GM12878 (cell line): ENCODE measurements around the gene HIVEP2. TPM values are rescaled to one million over a fixed set of nuclear protein-coding genes. Genes with fewer than 3 reads are reported as not detected.

Experiments used
- EP300 ChIP-seq, 2 experiments: fragments of 150-350 bp in 1 of 2; IDR thresholded peaks; 2 replicates each; pipeline ENCODE4 v1.6.1; 2011 to 2012; ENCODE audit warnings: low read depth in 2 of 2, low read length in 2 of 2, borderline replicate concordance in 1 of 2, improper control_type of control experiment in 1 of 2, inconsistent platforms in 1 of 2; ENCODE audit not compliant: control insufficient read depth in 1 of 2
- ETV6 ChIP-seq, 2 experiments: fragments of 450-650 bp in 1 of 2; IDR thresholded peaks in 1 of 2; conservative IDR thresholded peaks in 1 of 2; 2 replicates each; pipeline ENCODE4 v1.6.1; 2014; ENCODE audit warnings: antibody characterized with exemption in 1 of 2, borderline replicate concordance in 1 of 2, low read depth in 1 of 2, mild to moderate bottlenecking in 1 of 2, moderate library complexity in 1 of 2
- GATAD2B ChIP-seq: fragments of 450-650 bp; conservative IDR thresholded peaks from 2 replicates; pipeline ENCODE4 v1.6.1; 2017; ENCODE audit warnings: low read depth, mild to moderate bottlenecking, moderate library complexity
- NR2F1 ChIP-seq: fragments of 450-650 bp; conservative IDR thresholded peaks from 2 replicates; pipeline ENCODE4 v1.6.1; 2017; ENCODE audit warnings: mild to moderate bottlenecking
- SPI1 ChIP-seq: IDR thresholded peaks from 2 replicates; pipeline ENCODE4 v1.6.1; 2011; ENCODE audit warnings: low read depth, mild to moderate bottlenecking, low read length, moderate library complexity, borderline replicate concordance; ENCODE audit not compliant: insufficient read depth
- SUPT20H ChIP-seq: IDR thresholded peaks from 2 replicates; pipeline ENCODE4 v1.6.1; 2011; ENCODE audit warnings: low read depth, mild to moderate bottlenecking, low read length, moderate library complexity, borderline replicate concordance; ENCODE audit not compliant: control insufficient read depth
- ZBTB40 ChIP-seq: fragments of 450-650 bp; IDR thresholded peaks from 2 replicates; pipeline ENCODE4 v1.6.1; 2016; ENCODE audit warnings: mild to moderate bottlenecking, moderate library complexity, borderline replicate concordance
- ZNF592 ChIP-seq: fragments of 450-650 bp; IDR thresholded peaks from 2 replicates; pipeline ENCODE4 v1.6.1; 2017; ENCODE audit warnings: mild to moderate bottlenecking, moderate library complexity
- polyA plus RNA-seq, 11 experiments: library from polyadenylated mRNA; depleted of rRNA in 4 of 11; unstranded in 6 of 11; stranded (reverse) in 5 of 11; fragments of >200 nt; fragmentation: Nextera tagmentation in 4 of 11; fragmentation: Illumina TruSeq in 1 of 11; extraction: Ambion mirVana in 4 of 11; extraction: Trizol in 1 of 11; gene quantifications; 1 replicate in 1 of 11; 2 replicates in 10 of 11; pipeline versions ENCODE4 v1.2.1 to v1.2.3, GENCODE V29; 2011 to 2016; ENCODE audit warnings: inconsistent platforms in 2 of 11, missing spikeins in 2 of 11, low read depth in 1 of 11
- total RNA-seq, 4 experiments: library from RNA; depleted of rRNA in 3 of 4; stranded (reverse); fragments of >200 nt in 3 of 4; fragmentation: Illumina TruSeq in 1 of 4; extraction: Trizol in 1 of 4; gene quantifications; 2 replicates each; pipeline versions ENCODE4 v1.2.1 to v1.2.3, GENCODE V29; 2013 to 2021
- TF ChIP-seq, protein P1 (sequence below): IDR thresholded peaks from 2 replicates; pipeline ENCODE4 v1.6.1; 2011; ENCODE audit warnings: low read depth, low read length, improper control_type of control experiment, borderline replicate concordance
- TF ChIP-seq, protein P2 (sequence below): fragments of 450-650 bp; IDR thresholded peaks from 2 replicates; pipeline ENCODE4 v1.6.1; 2017; ENCODE audit warnings: mild to moderate bottlenecking, moderate library complexity

HIVEP2 gene
- total and polyA plus RNA-seq, 10 of the 15 experiments (the other 5 are each of a cell fraction or from before 2014, with no cell fraction given): 1.2 to 15.7 (median 10.2) TPM

- TF ChIP-seq ZBTB40 (no peak), SUPT20H (no peak), ZNF592 (no peak), EP300 (IDR thresholded peaks at IDR 0.05; ENCODE audit: borderline replicate concordance in 1 of 2, control insufficient read depth in 1 of 2, low read depth in 2 of 2, low read length in 2 of 2) (peak in 1 of 2 experiments; percentile 24; a peak in 1 of 4 replicates), NR2F1 (peak; percentile 57; the same call in 1 of the 2 replicates), ETV6 (conservative IDR thresholded peaks at IDR 0.05 in 1 of 2, IDR thresholded peaks at IDR 0.05 in 1 of 2; ENCODE audit: borderline replicate concordance in 1 of 2, low read depth in 1 of 2) (no peak), GATAD2B (no peak), SPI1 (no peak)
- TF ChIP-seq, protein P1, sequence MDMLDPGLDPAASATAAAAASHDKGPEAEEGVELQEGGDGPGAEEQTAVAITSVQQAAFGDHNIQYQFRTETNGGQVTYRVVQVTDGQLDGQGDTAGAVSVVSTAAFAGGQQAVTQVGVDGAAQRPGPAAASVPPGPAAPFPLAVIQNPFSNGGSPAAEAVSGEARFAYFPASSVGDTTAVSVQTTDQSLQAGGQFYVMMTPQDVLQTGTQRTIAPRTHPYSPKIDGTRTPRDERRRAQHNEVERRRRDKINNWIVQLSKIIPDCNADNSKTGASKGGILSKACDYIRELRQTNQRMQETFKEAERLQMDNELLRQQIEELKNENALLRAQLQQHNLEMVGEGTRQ: no peak
- TF ChIP-seq, protein P2, sequence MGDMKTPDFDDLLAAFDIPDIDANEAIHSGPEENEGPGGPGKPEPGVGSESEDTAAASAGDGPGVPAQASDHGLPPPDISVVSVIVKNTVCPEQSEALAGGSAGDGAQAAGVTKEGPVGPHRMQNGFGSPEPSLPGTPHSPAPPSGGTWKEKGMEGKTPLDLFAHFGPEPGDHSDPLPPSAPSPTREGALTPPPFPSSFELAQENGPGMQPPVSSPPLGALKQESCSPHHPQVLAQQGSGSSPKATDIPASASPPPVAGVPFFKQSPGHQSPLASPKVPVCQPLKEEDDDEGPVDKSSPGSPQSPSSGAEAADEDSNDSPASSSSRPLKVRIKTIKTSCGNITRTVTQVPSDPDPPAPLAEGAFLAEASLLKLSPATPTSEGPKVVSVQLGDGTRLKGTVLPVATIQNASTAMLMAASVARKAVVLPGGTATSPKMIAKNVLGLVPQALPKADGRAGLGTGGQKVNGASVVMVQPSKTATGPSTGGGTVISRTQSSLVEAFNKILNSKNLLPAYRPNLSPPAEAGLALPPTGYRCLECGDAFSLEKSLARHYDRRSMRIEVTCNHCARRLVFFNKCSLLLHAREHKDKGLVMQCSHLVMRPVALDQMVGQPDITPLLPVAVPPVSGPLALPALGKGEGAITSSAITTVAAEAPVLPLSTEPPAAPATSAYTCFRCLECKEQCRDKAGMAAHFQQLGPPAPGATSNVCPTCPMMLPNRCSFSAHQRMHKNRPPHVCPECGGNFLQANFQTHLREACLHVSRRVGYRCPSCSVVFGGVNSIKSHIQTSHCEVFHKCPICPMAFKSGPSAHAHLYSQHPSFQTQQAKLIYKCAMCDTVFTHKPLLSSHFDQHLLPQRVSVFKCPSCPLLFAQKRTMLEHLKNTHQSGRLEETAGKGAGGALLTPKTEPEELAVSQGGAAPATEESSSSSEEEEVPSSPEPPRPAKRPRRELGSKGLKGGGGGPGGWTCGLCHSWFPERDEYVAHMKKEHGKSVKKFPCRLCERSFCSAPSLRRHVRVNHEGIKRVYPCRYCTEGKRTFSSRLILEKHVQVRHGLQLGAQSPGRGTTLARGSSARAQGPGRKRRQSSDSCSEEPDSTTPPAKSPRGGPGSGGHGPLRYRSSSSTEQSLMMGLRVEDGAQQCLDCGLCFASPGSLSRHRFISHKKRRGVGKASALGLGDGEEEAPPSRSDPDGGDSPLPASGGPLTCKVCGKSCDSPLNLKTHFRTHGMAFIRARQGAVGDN: 0 out of 2 replicates have a peak, but pooled peaks have one; percentile 44
Observed at GRCh38 chr6:142914937-142915697, 29.9 kb downstream of the HIVEP2 start (continued).
